DOHH2 (cell line): ENCODE results near the gene BCOR.

ENCODE experiments used
- EZH2phosphoT487 ChIP-seq: fragments of 200-600 bp; sonication (generic); IDR thresholded peaks from 2 replicates; pipeline ENCODE4 v1.6.1; 2017; ENCODE audit warnings: borderline replicate concordance, mild to moderate bottlenecking, antibody characterized with exemption, low read length, moderate library complexity, mixed read lengths
- TF ChIP-seq, protein P1 (sequence below): fragments of 200-600 bp; sonication (generic); IDR thresholded peaks from one replicate; pipeline ENCODE4 v1.5.1; 2014; ENCODE audit warnings: antibody characterized with exemption, mild to moderate bottlenecking, low read depth, low read length; ENCODE audit not compliant: poor library complexity, severe bottlenecking

DNA sequence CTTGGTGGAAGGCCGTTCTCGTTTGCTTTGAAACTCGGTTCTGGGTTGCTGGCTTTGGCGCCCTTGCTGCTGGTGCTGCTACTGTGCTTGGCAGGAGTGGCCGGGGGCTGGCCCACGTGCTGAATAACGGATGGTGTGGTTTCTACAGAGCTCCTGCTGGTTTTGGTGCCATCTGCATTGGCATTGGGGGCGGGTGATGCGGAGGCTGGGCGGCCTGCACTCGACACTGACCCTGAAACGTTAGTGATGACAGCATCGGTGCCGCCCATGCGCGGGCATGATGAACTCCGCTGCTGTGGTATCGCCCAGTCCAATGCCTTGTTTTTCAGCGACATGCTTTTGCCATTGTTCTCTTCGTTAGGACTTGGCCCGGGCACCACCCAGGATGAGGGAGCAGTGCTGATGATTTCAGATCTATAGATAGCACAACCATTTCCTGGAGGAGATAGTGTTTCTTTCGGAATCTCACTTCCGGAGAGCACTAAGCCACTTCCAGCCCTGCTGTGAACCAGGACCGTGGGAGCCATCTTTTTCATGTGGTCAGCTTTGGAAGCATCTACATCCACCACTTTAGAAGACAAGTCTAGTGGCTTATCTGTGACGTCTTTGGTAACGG is 24.2 kb downstream of the BCOR start:
- TF ChIP-seq, protein P1, sequence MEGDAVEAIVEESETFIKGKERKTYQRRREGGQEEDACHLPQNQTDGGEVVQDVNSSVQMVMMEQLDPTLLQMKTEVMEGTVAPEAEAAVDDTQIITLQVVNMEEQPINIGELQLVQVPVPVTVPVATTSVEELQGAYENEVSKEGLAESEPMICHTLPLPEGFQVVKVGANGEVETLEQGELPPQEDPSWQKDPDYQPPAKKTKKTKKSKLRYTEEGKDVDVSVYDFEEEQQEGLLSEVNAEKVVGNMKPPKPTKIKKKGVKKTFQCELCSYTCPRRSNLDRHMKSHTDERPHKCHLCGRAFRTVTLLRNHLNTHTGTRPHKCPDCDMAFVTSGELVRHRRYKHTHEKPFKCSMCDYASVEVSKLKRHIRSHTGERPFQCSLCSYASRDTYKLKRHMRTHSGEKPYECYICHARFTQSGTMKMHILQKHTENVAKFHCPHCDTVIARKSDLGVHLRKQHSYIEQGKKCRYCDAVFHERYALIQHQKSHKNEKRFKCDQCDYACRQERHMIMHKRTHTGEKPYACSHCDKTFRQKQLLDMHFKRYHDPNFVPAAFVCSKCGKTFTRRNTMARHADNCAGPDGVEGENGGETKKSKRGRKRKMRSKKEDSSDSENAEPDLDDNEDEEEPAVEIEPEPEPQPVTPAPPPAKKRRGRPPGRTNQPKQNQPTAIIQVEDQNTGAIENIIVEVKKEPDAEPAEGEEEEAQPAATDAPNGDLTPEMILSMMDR: no peak
- TF ChIP-seq EZH2phosphoT487: no peak
